Measurements from ENCODE around the gene TMEM267. TPM values are rescaled to one million over a fixed set of nuclear protein-coding genes. Genes with fewer than 3 reads are reported as not detected.

TMEM267 gene
- polyA plus RNA-seq, 1 donor from 2014 or later, result 8.0 TPM

DNA sequence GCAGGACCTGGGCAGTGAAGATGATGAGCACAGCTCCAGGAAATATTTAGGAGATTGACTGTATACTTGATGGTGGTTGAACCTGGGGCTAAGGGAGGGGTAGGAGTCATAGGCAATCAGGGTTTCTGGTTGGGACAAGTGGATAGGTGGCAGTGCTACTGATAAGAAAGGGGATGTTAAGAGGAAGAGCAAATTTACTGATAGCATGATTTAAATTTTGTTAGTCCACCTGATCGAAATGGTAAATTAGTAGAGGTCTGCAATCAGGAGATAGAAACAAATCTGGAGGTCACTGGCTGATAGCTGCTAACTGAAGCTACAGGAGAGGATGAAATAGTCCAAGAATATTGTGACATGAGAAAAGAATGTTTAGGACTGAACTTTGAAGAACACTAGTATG, 37.0 kb upstream of the TMEM267 start:
- Histone ChIP-seq H3K79me2 (replicated peaks; ENCODE audit: insufficient read depth, low read length) (no peaks in the 10 kb centered on the region), H4K20me1 (ENCODE audit: insufficient read depth) (no peaks in the 10 kb centered on the region), H3K27me3 (ENCODE audit: insufficient read depth, low read depth, low read length) (no peaks in the 10 kb centered on the region), H3K27ac (ENCODE audit: low read length) (no peak overlapping the region), H3F3A (ENCODE audit: insufficient read depth, low read length, poor library complexity, severe bottlenecking) (no peaks in the 10 kb centered on the region), H3K9me3 (ENCODE audit: low read length) (no peaks in the 10 kb centered on the region), H3K4me2 (ENCODE audit: low read length) (no peak overlapping the region), H3K9ac (ENCODE audit: low read length) (no peak overlapping the region), H3K4me3 (ENCODE audit: low read length) (no peak overlapping the region), H2AFZ (ENCODE audit: low read depth, low read length) (no peak overlapping the region), H3K9me2 (ENCODE audit: insufficient read depth, low read length) (no peaks in the 10 kb centered on the region), H3K36me3 (ENCODE audit: insufficient read depth, low read length) (peaks cover 8% of the 10 kb centered on the region)
- TF ChIP-seq TAF1 (IDR thresholded peaks at IDR 0.05; ENCODE audit: low read depth), result no peak
- no peak for TF ChIP-seq SMC3 (conservative IDR thresholded peaks at IDR 0.05; ENCODE audit: poor library complexity)
- TF ChIP-seq EP300 (conservative IDR thresholded peaks at IDR 0.05; ENCODE audit: poor library complexity, severe bottlenecking), result no peak
- TF ChIP-seq POLR2AphosphoS5 (IDR thresholded peaks at IDR 0.05), result no peak
- no peak for TF ChIP-seq MXI1 (conservative IDR thresholded peaks at IDR 0.05; ENCODE audit: poor library complexity, severe bottlenecking)
- TF ChIP-seq, protein P1, sequence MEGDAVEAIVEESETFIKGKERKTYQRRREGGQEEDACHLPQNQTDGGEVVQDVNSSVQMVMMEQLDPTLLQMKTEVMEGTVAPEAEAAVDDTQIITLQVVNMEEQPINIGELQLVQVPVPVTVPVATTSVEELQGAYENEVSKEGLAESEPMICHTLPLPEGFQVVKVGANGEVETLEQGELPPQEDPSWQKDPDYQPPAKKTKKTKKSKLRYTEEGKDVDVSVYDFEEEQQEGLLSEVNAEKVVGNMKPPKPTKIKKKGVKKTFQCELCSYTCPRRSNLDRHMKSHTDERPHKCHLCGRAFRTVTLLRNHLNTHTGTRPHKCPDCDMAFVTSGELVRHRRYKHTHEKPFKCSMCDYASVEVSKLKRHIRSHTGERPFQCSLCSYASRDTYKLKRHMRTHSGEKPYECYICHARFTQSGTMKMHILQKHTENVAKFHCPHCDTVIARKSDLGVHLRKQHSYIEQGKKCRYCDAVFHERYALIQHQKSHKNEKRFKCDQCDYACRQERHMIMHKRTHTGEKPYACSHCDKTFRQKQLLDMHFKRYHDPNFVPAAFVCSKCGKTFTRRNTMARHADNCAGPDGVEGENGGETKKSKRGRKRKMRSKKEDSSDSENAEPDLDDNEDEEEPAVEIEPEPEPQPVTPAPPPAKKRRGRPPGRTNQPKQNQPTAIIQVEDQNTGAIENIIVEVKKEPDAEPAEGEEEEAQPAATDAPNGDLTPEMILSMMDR (IDR thresholded peaks at IDR 0.05; ENCODE audit: poor library complexity, severe bottlenecking), result no peak
- TF ChIP-seq EZH2 (IDR thresholded peaks at IDR 0.05; ENCODE audit: borderline replicate concordance, insufficient read depth, low read length, poor library complexity, severe bottlenecking), result no peak
- no peak for TF ChIP-seq RAD21 (conservative IDR thresholded peaks at IDR 0.05)
- TF ChIP-seq, protein P2, sequence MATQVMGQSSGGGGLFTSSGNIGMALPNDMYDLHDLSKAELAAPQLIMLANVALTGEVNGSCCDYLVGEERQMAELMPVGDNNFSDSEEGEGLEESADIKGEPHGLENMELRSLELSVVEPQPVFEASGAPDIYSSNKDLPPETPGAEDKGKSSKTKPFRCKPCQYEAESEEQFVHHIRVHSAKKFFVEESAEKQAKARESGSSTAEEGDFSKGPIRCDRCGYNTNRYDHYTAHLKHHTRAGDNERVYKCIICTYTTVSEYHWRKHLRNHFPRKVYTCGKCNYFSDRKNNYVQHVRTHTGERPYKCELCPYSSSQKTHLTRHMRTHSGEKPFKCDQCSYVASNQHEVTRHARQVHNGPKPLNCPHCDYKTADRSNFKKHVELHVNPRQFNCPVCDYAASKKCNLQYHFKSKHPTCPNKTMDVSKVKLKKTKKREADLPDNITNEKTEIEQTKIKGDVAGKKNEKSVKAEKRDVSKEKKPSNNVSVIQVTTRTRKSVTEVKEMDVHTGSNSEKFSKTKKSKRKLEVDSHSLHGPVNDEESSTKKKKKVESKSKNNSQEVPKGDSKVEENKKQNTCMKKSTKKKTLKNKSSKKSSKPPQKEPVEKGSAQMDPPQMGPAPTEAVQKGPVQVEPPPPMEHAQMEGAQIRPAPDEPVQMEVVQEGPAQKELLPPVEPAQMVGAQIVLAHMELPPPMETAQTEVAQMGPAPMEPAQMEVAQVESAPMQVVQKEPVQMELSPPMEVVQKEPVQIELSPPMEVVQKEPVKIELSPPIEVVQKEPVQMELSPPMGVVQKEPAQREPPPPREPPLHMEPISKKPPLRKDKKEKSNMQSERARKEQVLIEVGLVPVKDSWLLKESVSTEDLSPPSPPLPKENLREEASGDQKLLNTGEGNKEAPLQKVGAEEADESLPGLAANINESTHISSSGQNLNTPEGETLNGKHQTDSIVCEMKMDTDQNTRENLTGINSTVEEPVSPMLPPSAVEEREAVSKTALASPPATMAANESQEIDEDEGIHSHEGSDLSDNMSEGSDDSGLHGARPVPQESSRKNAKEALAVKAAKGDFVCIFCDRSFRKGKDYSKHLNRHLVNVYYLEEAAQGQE (IDR thresholded peaks at IDR 0.05; ENCODE audit: borderline replicate concordance), result no peak

DNA sequence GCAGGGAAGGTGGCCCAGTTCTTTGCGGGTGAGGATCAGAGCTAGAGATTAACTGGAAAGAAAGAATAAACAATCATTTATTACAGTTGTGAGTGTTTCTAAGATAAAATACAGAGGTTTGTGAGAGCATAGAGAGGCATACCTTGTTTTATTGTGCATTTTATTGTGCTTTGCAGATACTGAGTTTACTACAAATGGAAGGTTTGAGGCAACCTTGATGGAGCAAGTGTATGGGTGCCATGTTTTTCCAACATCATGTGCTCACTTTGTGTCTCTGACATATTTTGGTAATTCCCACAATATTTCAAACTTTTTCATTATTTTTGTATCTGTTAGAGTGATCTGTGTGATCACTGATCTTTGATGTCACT, 32.0 kb upstream of the TMEM267 start:
- Histone ChIP-seq H3K79me2 (replicated peaks; ENCODE audit: insufficient read depth, low read length) (peaks cover 6% of the 10 kb centered on the region), H3K9ac (ENCODE audit: low read length) (peak overlapping the region; percentile 69), H3K27ac (ENCODE audit: low read length) (peak overlapping the region; percentile 84), H3K27me3 (ENCODE audit: insufficient read depth, low read depth, low read length) (no peaks in the 10 kb centered on the region), H3K36me3 (ENCODE audit: insufficient read depth, low read length) (no peaks in the 10 kb centered on the region), H2AFZ (ENCODE audit: low read depth, low read length) (peak overlapping the region; percentile 46), H3K4me3 (ENCODE audit: low read length) (peak overlapping the region; percentile 72), H4K20me1 (ENCODE audit: insufficient read depth) (no peaks in the 10 kb centered on the region), H3K9me3 (ENCODE audit: low read length) (no peaks in the 10 kb centered on the region), H3F3A (ENCODE audit: insufficient read depth, low read length, poor library complexity, severe bottlenecking) (no peaks in the 10 kb centered on the region), H3K9me2 (ENCODE audit: insufficient read depth, low read length) (no peaks in the 10 kb centered on the region), H3K4me2 (ENCODE audit: low read length) (peak overlapping the region; percentile 95)
- TF ChIP-seq EP300 (conservative IDR thresholded peaks at IDR 0.05; ENCODE audit: poor library complexity, severe bottlenecking) (no peak), MXI1 (conservative IDR thresholded peaks at IDR 0.05; ENCODE audit: poor library complexity, severe bottlenecking) (no peak), RAD21 (conservative IDR thresholded peaks at IDR 0.05) (no peak), POLR2AphosphoS5 (IDR thresholded peaks at IDR 0.05) (no peak)

All from neural cell (in vitro differentiated cells).